Measurements from ENCODE around the gene OR7G2. TPM values are rescaled to one million over a fixed set of nuclear protein-coding genes. Genes with fewer than 3 reads are reported as not detected.
"Not testable (repeated sequence)": the region's sequence is repeated elsewhere in the genome, so short reads cannot be mapped to it uniquely, and the experiment has no call there.

OR7G2 gene
- total RNA-seq, 1 donor from 2014 or later: not detected

DNA sequence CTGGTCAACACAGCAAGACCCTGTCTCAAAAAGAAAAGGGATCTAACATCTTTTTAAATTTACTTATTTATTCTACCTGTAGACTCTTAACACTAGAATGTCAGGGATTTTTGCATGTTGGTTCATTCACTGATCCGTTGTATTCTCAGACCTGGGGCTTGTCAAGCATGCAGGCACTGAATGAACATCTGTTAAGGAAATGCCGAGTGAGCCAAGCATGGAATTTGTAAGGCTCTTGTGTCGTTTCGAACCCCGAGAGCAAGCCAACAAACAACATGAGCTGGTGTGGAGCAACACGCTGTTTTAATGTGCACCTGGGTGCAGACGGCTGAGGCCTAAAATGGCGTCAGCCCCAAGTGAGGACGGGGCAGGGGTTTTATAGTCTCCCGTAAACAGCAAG, 30.4 kb downstream of the OR7G2 start:
- intact Hi-C loops (cut with DNase I): loop anchor here (10.0 kb wide), 1 partner anchor 422 kb away; no protein-coding TSS in a partner anchor
- no peak for ATAC-seq
- no peak for DNase-seq (ENCODE audit: low spot score)

DNA sequence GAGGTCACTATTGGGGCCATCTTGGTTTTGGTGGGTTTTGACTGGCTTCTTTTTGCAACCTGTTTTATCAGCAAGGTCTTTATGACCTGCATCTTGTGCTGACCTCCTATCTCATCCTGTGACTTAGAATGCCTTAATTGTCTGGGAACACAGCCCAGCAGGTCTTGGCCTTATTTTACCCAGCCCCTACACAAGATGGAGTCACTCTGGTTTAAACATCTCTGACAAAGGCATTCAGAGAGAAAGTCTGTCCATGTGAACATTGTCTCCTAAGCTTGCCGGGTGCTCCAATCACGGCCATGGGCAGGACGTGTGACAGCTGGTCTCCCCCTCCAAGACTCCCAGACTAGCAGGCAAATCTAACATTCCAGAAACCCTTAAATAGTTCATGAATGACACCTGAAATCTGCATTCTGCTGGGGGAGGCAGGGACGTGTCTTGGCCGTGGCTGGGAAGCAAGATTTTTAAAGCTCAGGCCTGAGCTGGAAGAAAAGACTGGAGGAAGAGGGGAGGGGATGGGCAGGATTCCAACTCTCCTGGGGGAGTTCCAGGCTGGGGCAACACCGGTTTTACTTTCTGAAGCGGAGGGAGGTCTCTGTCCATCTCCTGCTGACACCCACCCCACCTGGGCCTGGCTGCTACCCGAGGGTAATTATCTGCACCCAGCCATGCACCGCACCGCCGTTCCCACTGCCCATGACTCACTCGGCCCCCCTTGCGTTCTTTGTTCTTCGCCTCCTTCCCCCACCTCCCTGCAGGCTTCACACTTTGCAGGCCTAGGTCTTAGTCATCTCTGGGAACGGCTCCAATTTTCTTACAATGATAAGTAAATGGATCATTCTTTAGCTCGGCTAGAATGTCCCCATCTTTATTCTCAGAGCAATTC, 32.0 kb downstream of the OR7G2 start:
- DNase-seq (ENCODE audit: low spot score) (peak; percentile 69), ATAC-seq (peak; percentile 91)
- intact Hi-C loops (cut with DNase I): loop anchor here (10.0 kb wide), 1 partner anchor 421 kb away; no protein-coding TSS in a partner anchor

DNA sequence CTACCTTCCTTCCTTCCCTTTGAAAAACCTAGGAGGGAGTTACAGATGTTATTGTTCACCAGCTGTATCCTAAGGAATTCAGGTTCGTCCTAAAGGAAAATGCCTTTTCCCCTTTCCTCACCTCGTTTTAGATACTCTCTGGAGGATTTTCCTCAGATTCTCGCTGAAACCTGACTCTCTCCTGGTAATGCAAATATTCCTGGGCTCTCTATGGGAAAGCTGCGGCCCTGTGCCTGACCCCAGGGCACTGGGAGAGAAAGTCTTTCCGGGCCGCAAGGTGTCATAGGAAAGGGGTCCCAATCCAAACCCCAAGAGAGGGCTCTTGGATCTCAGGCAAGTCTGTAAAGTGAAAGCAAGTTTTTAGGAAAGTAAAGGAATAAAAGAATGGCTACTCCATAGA, 33.5 kb downstream of the OR7G2 start:
- intact Hi-C loops (cut with DNase I): loop anchor here (10.0 kb wide), 1 partner anchor 419 kb away; no protein-coding TSS in a partner anchor
- ATAC-seq: no peak
- no peak for DNase-seq (ENCODE audit: low spot score)

DNA sequence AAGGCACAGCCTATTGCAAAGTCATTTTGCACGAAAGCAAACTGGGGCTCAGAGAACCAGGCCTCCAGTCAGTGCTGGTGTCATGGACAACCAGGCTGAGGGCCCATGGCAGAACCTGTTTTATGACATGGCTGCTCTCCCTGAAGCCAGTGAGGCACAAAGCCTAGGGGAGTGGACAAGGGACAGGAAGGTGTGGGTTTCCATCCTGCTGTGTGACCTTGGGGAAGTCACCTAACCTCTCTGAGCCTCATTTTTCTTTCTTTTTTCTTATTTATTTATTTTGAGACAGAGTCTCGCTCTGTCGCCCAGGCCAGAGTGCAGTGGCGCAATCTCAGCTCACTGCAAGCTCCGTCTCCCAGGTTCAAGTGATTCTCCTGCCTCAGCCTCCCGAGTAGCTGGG, 35.6 kb downstream of the OR7G2 start:
- not testable (repeated sequence) for ATAC-seq; DNase-seq (ENCODE audit: low spot score)
- intact Hi-C loops (cut with DNase I): loop anchor here (10.0 kb wide), 1 partner anchor 417 kb away; no protein-coding TSS in a partner anchor

DNA sequence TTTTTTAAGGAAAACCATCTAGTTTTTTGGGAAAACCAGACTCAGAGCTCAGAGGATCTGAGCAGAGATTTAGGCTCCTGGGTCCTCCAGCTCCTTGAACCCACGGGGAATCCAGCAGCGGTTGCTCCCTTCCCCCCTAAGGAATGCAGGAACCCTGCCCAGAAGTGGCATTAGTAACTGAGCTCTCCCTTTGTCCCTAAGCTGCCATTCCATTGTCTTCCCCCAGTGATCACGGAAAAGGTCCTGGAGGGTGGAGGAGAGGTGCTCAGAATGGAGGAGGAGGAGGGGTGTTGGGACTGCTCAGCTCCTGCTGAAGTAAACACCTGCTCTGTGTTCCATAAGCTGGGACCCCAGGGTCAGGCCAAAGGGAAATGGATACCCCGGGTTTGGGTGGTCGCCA, 37.2 kb downstream of the OR7G2 start:
- intact Hi-C loops (cut with DNase I): loop anchor here (10.0 kb wide), 1 partner anchor 415 kb away; no protein-coding TSS in a partner anchor
- ATAC-seq: no peak
- DNase-seq (ENCODE audit: low spot score): no peak

DNA sequence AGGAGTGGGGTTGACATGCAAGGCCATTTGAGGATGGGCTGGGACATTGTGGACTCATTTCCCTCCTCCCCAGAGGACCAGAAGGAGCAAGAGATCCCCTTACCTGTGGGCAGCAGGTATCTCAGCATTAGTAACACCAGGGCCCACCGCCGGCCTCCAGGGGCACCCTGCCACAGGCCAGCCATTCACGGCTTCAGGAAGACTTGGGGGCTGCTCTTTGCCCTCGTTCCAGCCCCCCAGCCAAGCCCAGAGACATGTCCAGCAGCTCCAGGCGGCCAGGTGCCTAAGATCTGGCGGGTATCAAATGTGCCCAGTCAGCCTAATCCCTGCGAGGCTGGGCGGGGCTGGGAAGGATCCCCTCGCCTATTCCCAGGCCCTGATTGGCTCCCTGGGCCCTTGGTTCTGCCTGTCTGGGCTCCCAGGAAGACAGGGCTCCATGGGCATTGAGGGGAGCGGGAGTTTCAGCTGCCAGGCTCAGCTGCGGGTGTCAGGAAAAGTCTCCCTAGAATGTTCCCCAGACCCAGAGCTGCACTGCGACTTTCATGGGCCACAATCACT, 41.7 kb downstream of the OR7G2 start:
- intact Hi-C loops (cut with DNase I): no loop called here
- ATAC-seq: no peak
- no peak for DNase-seq (ENCODE audit: low spot score)

DNA sequence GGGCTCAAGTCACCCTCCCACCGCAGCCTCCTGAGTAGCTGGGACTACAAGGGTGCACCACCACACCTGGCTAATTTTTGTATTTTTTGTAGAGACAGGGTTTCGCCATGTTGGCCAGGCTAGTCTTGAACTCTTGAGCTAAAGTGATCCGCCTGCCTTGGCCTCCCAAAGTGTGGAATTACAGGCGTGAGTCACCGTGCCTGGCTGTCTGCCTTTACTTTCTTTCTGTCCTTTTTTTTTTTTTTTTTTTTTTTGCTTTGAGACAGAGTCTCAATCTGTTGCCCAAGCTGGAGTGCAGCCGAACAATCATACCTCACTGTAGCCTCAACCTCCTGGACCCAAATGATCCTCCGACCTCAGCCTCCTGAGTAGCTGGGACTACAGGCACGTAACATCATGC, 45.4 kb downstream of the OR7G2 start:
- intact Hi-C loops (cut with DNase I): no loop called here
- ATAC-seq (no peak), DNase-seq (ENCODE audit: low spot score) (no peak)

DNA sequence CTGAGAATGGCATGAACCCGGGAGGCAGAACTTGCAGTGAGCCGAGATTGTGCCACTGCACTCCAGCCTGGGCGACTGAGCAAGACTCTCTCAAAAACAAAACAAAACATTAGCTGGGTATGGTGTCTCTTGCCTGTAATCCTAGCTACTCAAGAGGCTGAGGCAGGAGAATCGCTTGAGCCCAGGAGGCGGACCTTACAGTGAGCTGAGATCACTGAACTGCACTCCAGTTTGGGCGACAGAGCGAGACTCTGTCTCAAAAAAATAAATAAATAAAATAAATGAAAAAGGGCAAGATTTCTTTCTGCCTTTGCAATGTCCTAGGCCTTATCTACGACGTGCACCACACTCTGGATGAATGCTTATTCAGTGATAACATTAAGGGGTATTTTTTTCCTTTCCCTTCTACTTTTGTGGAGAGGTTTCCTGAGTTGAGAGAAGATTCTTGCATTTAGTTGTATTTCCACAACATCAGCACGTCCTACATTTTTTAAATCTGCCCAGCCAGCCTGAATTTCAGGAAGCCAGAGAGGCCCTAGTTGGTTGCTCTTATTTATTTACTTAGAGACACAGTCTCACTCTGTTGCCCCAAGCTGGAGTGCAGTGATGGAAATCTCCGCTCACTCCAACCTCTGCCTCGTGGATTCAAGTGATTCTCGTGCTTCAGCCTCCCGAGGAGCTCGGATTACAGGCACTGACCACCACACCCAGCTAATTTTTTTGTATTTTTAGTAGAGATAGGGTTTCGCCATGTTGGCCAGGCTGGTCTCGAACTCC, 46.5 kb downstream of the OR7G2 start:
- no peak for ATAC-seq

DNA sequence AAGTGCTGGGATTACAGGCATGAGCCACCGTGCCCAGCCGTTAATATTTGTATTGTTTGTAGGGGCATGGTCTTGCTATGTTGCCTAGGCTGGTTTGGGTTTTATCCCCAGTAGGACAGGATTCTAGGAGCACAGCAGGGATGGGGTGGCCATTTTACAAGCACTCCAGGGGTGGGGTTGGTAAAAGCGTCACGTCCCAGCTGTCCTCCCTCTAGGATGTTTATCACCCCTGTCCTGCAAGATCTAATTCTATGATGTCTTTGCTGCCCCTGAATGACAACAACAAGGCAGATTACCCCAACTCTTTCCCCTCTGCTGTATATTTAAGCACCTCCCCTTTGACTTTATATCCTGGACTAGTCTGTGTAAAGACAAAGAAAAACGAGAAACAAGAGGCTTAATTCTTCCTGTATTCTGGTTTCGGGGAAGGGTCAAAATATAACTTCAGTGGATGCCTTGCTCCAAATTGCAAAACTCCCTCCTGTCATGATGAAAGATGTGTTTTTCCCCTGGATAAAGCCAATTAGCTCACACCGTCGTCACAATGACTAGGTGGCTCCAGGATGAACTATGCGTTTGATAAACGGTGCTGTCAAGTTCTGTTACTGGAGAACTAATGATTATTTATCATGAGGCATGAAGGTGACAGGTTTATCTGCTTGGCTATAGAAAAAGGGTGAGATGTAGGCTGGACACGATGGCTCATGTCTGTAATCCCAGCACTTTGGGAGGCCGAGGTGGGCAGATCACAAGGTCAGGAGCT, 48.2 kb downstream of the OR7G2 start:
- DNase-seq (ENCODE audit: low spot score) (no peak), ATAC-seq (no peak)
- intact Hi-C loops (cut with DNase I): no loop called here

More for the DNA sequence above, 46.5 kb downstream of the OR7G2 start:
- no peak for DNase-seq (ENCODE audit: low spot score)
- intact Hi-C loops (cut with DNase I): no loop called here

DNA sequence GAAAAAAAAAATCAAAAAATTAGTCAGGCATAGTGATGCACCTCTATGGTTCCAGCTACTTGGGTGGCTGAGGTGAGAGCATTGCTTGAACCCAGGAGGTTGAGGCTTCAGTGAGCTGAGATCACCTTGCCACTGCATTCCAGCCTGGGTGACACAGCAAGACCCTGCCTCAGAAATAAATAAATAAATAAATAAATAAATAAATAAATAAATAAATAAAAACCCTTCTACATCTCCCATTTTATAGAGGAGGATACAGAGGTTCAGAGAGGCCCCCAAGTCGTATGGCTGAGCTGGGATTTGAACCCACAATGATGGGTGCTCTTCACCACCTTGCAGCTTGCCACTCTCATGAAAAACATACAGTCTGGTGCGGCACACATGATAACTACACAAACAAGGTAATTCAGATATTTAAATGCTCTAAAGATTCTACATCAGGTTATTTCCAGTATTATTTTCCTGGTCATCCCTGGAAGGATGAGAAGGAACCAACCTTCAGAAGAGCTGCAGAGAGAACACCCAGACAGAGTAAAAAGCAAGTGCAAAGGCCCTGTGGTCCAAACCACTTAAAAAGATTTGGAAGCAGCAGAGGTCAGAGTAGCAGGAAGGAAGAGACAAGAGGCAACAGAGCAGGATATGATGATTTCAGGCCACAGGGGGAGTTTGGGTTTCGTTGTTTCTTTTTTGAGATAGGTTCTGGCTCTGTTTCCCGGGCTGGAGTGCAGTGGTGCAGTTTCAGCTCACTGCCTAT, 49.6 kb downstream of the OR7G2 start:
- no peak for ATAC-seq
- DNase-seq (ENCODE audit: low spot score): no peak
- intact Hi-C loops (cut with DNase I): no loop called here

DNA sequence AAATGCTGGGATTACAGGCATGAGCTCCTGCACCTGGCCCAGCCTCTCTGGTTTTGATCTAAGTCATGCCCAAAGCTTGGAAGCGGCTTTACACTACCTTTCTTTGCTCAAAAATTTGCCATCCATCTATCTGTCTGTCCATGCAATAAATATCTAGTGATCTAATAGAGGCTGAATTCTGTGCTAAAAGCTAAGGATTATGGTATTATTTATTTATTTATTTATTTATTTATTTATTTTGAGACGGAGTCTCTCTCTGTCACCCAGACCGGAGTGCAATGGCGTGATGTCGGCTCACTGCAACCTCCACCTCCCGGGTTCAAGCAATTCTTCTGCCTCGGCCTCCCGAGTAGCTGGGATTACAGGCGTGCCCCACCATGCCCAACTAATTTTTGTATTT, 51.1 kb downstream of the OR7G2 start:
- ATAC-seq; intact Hi-C loops (cut with DNase I): not testable (repeated sequence)

DNA sequence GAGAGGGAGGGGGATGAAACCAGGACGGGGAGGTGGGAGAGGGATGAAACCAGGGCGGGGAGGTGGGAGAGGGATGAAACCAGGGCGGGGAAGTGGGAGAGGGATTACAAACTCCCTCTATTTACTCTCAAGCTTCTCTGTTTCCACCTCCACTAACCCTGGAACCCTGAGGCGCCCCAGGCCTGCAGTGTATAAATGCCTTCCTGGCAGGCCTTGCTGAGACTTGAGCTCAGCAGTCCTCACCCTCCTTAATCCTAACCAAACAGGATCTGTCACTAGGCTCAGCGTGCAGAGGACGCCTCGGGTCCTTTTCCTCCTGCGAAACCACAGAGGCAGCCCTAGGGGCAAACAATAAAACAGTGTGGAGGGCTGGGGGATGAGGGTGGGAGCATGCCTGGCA, 52.5 kb downstream of the OR7G2 start:
- no peak for ATAC-seq
- intact Hi-C loops (cut with DNase I): no loop called here
- no peak for DNase-seq (ENCODE audit: low spot score)

More for the DNA sequence above, 51.1 kb downstream of the OR7G2 start:
- DNase-seq (ENCODE audit: low spot score): not testable (repeated sequence)

DNA sequence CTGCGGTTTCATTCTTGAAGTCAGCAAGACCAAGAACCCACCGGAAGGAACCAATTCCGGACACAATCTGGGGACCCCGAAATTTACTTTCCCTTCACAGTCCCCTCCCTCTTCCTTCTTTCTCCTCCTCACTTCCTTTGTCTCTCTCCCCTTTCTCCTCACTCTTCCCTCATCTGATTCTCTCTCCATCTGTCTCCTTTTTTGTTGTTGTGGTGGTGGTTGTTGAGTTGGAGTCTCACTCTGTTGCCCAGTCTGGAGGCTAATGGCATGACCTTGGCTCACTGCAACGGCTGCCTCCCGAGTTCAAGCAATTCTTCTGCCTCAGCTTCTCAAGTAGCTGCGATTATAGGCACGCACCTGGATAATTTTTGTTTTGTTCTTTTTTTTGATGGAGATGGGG, 53.1 kb downstream of the OR7G2 start:
- intact Hi-C loops (cut with DNase I): no loop called here
- DNase-seq (ENCODE audit: low spot score) (no peak), ATAC-seq (no peak)

DNA sequence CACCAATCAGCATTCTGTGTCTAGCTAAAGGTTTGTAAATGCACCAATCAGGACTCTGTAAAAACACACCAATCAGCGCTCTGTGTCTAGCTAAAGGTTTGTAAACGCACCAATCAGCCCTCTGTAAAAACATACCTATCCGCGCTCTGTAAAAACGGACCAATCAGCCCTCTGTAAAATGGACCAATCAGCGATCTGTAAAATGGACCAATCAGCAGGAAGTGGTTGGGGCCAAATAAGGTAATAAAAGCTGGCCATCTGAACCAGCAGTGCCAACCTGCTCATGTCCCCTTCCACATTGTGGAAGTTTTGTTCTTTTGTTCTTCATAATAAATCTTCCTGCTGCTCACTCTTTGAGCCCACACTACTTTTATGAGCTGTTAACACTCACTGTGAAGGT, 53.6 kb downstream of the OR7G2 start:
- intact Hi-C loops (cut with DNase I); DNase-seq (ENCODE audit: low spot score); ATAC-seq: not testable (repeated sequence)

DNA sequence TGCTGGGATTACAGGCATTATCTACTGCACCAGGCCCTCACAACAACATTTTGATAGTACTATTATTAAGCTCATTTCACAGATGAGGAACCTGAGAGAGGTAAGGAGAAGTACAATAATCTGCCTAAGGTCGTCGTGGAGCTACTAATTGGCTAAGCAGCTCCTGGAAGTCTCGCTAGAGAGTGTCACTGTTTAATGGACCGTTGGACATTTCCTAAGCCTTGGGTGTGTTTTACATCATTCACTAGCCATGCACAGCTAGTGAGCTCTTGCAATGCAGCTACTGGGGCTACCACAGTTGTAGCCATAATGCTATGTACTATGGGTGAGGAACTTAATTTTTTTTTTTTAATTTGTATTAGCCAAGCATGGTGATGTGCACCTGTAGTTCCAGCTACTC, 54.4 kb downstream of the OR7G2 start:
- intact Hi-C loops (cut with DNase I): no loop called here
- ATAC-seq (no peak), DNase-seq (ENCODE audit: low spot score) (no peak)

Data from sciatic nerve (tissue), 2 donors.